Rectal smooth muscle tissue (tissue), 1 donor: ENCODE results near the gene SHLD3.
"Not testable (repeated sequence)": the region's sequence is repeated elsewhere in the genome, so short reads cannot be mapped to it uniquely, and the experiment has no call there.

Experiments used
- H3K27ac ChIP-seq: one replicate; pipeline ENCODE4 v1.7.0; 2013; ENCODE audit warnings: low read depth, low read length, inconsistent platforms
- H3K27me3 ChIP-seq: one replicate; pipeline ENCODE4 v1.7.0; 2013; ENCODE audit warnings: low read length; ENCODE audit not compliant: control insufficient read depth, insufficient read depth
- H3K36me3 ChIP-seq: one replicate; pipeline ENCODE4 v1.7.0; 2013; ENCODE audit warnings: low read length; ENCODE audit not compliant: control insufficient read depth, insufficient read depth
- H3K4me1 ChIP-seq: one replicate; pipeline ENCODE4 v1.7.0; 2013; ENCODE audit warnings: low read length; ENCODE audit not compliant: control insufficient read depth, insufficient read depth
- H3K4me3 ChIP-seq: one replicate; pipeline ENCODE4 v1.7.0; 2013; ENCODE audit warnings: low read length
- H3K9ac ChIP-seq: one replicate; pipeline ENCODE4 v1.7.0; 2013; ENCODE audit warnings: low read length

SHLD3 gene

GRCh38 chr5:65640240-65640639, 15.4 kb downstream of the SHLD3 start:
- peaks cover 4% of the 10 kb centered on the region for H3K36me3 ChIP-seq
- no peak overlapping the region for H3K4me3 ChIP-seq
- H3K27ac ChIP-seq: no peak overlapping the region
- no peak overlapping the region for H3K9ac ChIP-seq
- H3K4me1 ChIP-seq: no peaks in the 10 kb centered on the region
- no peaks in the 10 kb centered on the region for H3K27me3 ChIP-seq

GRCh38 chr5:65646938-65647337, 22.1 kb downstream of the SHLD3 start:
- Histone ChIP-seq H3K4me3 (no peak overlapping the region), H3K27me3 (no peaks in the 10 kb centered on the region), H3K9ac (no peak overlapping the region), H3K27ac (no peak overlapping the region), H3K36me3 (no peaks in the 10 kb centered on the region), H3K4me1 (no peaks in the 10 kb centered on the region)

GRCh38 chr5:65647941-65648340, 23.1 kb downstream of the SHLD3 start:
- H3K36me3 ChIP-seq: no peaks in the 10 kb centered on the region
- no peaks in the 10 kb centered on the region for H3K27me3 ChIP-seq
- H3K9ac ChIP-seq: no peak overlapping the region
- no peaks in the 10 kb centered on the region for H3K4me1 ChIP-seq
- H3K27ac ChIP-seq: no peak overlapping the region
- no peak overlapping the region for H3K4me3 ChIP-seq

GRCh38 chr5:65651144-65651543, 26.3 kb downstream of the SHLD3 start:
- no peak overlapping the region for H3K27ac ChIP-seq
- peaks cover 2% of the 10 kb centered on the region for H3K36me3 ChIP-seq
- no peaks in the 10 kb centered on the region for H3K4me1 ChIP-seq
- H3K27me3 ChIP-seq: no peaks in the 10 kb centered on the region
- no peak overlapping the region for H3K9ac ChIP-seq
- H3K4me3 ChIP-seq: no peak overlapping the region

- H3K9ac ChIP-seq: no peak overlapping the region
- H3K27ac ChIP-seq: no peak overlapping the region
- no peaks in the 10 kb centered on the region for H3K4me1 ChIP-seq
- peaks cover 2% of the 10 kb centered on the region for H3K36me3 ChIP-seq
- no peak overlapping the region for H3K4me3 ChIP-seq
- no peaks in the 10 kb centered on the region for H3K27me3 ChIP-seq
Observed at GRCh38 chr5:65654713-65655112, 29.9 kb downstream of the SHLD3 start.

GRCh38 chr5:65663804-65664521, 39.1 kb downstream of the SHLD3 start:
- Histone ChIP-seq H3K9ac (no peak overlapping the region), H3K27me3 (no peaks in the 10 kb centered on the region), H3K27ac (no peak overlapping the region), H3K4me1 (no peaks in the 10 kb centered on the region), H3K36me3 (peaks cover 3% of the 10 kb centered on the region), H3K4me3 (no peak overlapping the region)

GRCh38 chr5:65668696-65669095, 43.9 kb downstream of the SHLD3 start:
- H3K36me3 ChIP-seq: peaks cover 3% of the 10 kb centered on the region
- no peak overlapping the region for H3K4me3 ChIP-seq
- no peak overlapping the region for H3K27ac ChIP-seq
- no peak overlapping the region for H3K9ac ChIP-seq
- H3K27me3 ChIP-seq: no peaks in the 10 kb centered on the region
- H3K4me1 ChIP-seq: no peaks in the 10 kb centered on the region

- Histone ChIP-seq H3K4me1 (no peaks in the 10 kb centered on the region), H3K36me3 (no peaks in the 10 kb centered on the region), H3K9ac (no peak overlapping the region), H3K4me3 (no peak overlapping the region), H3K27ac (no peak overlapping the region), H3K27me3 (no peaks in the 10 kb centered on the region)
Observed at GRCh38 chr5:65672796-65673195, 48.0 kb downstream of the SHLD3 start.

GRCh38 chr5:65674749-65675148, 49.9 kb downstream of the SHLD3 start:
- Histone ChIP-seq H3K4me1 (no peaks in the 10 kb centered on the region), H3K36me3 (no peaks in the 10 kb centered on the region), H3K9ac (no peak overlapping the region), H3K4me3 (no peak overlapping the region), H3K27ac (no peak overlapping the region), H3K27me3 (no peaks in the 10 kb centered on the region)

- H3K4me1 ChIP-seq, H3K27me3 ChIP-seq, H3K9ac ChIP-seq, H3K36me3 ChIP-seq, H3K27ac ChIP-seq, H3K4me3 ChIP-seq: not testable (repeated sequence)
Observed at GRCh38 chr5:65676056-65676455, 51.2 kb downstream of the SHLD3 start.
